Peyer's patch (tissue), 4 donors: ENCODE measurements around the gene ZNF569. TPM values are rescaled to one million over a fixed set of nuclear protein-coding genes. Genes with fewer than 3 reads are reported as not detected.
"Not testable (repeated sequence)": the region's sequence is repeated elsewhere in the genome, so short reads cannot be mapped to it uniquely, and the experiment has no call there.

ENCODE experiments used
- DNase-seq, 3 donors: peaks; one replicate each; pipeline ENCODE4 v3.0.0-alpha.2; 2017 to 2019
- H3K27ac ChIP-seq, 4 donors: fragments of 200-600 bp; sonication (generic); one replicate each; pipeline ENCODE4 v1.5.1; 2016 to 2019
- H3K27me3 ChIP-seq, 2 donors: fragments of 200-600 bp; sonication (generic); one replicate each; pipeline ENCODE4 v1.5.1; 2019
- H3K36me3 ChIP-seq, 3 donors: fragments of 200-600 bp; sonication (generic); one replicate each; pipeline ENCODE4 v1.5.1; 2016 to 2019
- H3K4me1 ChIP-seq, 4 donors: fragments of 200-600 bp; sonication (generic); one replicate each; pipeline ENCODE4 v1.5.1; 2016 to 2019
- H3K4me3 ChIP-seq, 4 donors: fragments of 200-600 bp; sonication (generic); 1 replicate in 3 of 4; 2 replicates in 1 of 4; pipeline ENCODE4 v1.5.1; 2016 to 2019; ENCODE audit warnings: mild to moderate bottlenecking in 1 of 4
- H3K9me3 ChIP-seq, 4 donors: fragments of 200-600 bp; sonication (generic); one replicate each; pipeline ENCODE4 v1.5.1; 2016 to 2019; ENCODE audit warnings: mild to moderate bottlenecking in 1 of 4
- POLR2A ChIP-seq, 2 donors: fragments of 450-650 bp; IDR thresholded peaks; one replicate each; pipeline ENCODE4 v1.5.1; 2017; ENCODE audit warnings: antibody characterized with exemption in 2 of 2, mild to moderate bottlenecking in 2 of 2, moderate library complexity in 2 of 2
- total RNA-seq, 4 donors: library from RNA; depleted of rRNA; stranded (reverse); fragments of >200 nt; gene quantifications; one replicate each; pipeline ENCODE4 v1.1.0, GENCODE V29; 2016
- TF ChIP-seq, protein P1 (sequence below), 6 experiments: fragments of 450-650 bp in 4 of 6; fragments of 200-600 bp in 2 of 6; sonication (generic) in 1 of 6; IDR thresholded peaks; one replicate each; pipeline ENCODE4 v1.5.1; 2017 to 2019; ENCODE audit warnings: antibody characterized with exemption in 6 of 6, mild to moderate bottlenecking in 3 of 6, moderate library complexity in 1 of 6

ZNF569 gene
- total RNA-seq, 4 donors from 2014 or later, result 1.1 to 3.5 (median 1.4) TPM

DNA sequence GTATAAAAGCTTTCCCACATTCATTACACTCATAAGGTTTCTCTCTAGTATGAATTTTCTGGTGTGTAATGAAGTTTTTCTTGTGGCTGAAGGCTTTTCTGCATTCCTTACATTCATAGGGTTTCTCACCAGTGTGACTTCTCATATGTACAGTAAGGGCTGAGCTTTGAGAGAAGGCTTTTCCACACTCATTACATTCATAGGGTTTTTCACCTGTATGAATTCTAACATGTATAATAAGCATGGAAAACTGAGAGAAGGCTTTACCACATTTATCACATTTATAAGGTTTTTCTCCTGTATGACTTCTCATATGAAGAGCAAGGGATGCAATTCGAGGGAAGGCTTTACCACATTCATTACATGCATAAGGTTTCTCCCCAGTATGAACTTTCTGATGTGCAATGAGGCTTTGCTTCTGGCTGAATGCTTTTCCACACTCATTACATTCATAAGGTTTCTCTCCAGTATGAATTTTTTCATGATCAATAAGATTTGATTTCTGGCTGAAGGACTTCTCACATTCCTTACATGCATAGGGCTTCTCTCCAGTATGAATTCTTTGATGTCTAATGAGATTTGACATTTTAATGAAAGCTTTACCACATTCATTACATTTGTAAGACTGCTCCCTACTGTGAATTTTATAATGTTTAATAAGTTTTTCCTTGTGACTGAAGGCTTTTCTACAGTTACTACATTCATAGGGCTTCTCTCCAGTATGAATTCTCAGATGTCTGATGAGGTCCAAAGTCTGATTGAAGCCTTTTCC is 53.7 kb downstream of the ZNF569 start:
- no peak overlapping the region for H3K27ac ChIP-seq
- no peak for DNase-seq
- H3K9me3 ChIP-seq, result peaks cover 0 to 96% (median 28%) of the 10 kb centered on the region in 4 donors
- no peaks in the 10 kb centered on the region for H3K4me1 ChIP-seq
- peaks cover 0 to 20% (median 0%) of the 10 kb centered on the region in 3 donors for H3K36me3 ChIP-seq
- no peaks in the 10 kb centered on the region for H3K27me3 ChIP-seq
- TF ChIP-seq POLR2A (IDR thresholded peaks at IDR 0.05), result no peak
- TF ChIP-seq, protein P1, sequence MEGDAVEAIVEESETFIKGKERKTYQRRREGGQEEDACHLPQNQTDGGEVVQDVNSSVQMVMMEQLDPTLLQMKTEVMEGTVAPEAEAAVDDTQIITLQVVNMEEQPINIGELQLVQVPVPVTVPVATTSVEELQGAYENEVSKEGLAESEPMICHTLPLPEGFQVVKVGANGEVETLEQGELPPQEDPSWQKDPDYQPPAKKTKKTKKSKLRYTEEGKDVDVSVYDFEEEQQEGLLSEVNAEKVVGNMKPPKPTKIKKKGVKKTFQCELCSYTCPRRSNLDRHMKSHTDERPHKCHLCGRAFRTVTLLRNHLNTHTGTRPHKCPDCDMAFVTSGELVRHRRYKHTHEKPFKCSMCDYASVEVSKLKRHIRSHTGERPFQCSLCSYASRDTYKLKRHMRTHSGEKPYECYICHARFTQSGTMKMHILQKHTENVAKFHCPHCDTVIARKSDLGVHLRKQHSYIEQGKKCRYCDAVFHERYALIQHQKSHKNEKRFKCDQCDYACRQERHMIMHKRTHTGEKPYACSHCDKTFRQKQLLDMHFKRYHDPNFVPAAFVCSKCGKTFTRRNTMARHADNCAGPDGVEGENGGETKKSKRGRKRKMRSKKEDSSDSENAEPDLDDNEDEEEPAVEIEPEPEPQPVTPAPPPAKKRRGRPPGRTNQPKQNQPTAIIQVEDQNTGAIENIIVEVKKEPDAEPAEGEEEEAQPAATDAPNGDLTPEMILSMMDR (IDR thresholded peaks at IDR 0.05), result no peak
- H3K4me3 ChIP-seq, result no peak overlapping the region

DNA sequence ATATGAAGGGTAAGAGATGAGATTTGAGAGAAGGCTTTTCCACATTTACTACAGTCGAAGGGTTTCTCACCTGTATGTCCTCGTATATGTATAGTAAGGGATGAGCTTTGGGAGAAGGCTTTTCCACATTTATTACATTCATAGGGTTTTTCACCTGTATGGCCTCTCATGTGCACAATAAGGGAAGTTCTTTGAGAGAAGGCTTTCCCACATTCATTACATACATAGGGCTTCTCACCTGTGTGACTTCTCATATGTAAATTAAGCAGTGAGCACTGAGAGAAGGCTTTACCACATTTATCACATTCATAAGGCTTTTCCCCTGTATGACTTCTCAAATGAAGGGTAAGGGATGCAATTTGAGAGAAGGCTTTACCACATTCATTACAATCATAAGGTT is 54.5 kb downstream of the ZNF569 start:
- TF ChIP-seq POLR2A (IDR thresholded peaks at IDR 0.05), result no peak
- TF ChIP-seq, protein P1 (IDR thresholded peaks at IDR 0.05), result no peak
- no peak for DNase-seq
- H3K9me3 ChIP-seq, result peaks cover 0 to 96% (median 31%) of the 10 kb centered on the region in 4 donors
- H3K27me3 ChIP-seq, result no peaks in the 10 kb centered on the region
- peaks cover 0 to 18% (median 0%) of the 10 kb centered on the region in 3 donors for H3K36me3 ChIP-seq
- no peaks in the 10 kb centered on the region for H3K4me1 ChIP-seq
- H3K4me3 ChIP-seq, result no peak overlapping the region
- no peak overlapping the region for H3K27ac ChIP-seq

DNA sequence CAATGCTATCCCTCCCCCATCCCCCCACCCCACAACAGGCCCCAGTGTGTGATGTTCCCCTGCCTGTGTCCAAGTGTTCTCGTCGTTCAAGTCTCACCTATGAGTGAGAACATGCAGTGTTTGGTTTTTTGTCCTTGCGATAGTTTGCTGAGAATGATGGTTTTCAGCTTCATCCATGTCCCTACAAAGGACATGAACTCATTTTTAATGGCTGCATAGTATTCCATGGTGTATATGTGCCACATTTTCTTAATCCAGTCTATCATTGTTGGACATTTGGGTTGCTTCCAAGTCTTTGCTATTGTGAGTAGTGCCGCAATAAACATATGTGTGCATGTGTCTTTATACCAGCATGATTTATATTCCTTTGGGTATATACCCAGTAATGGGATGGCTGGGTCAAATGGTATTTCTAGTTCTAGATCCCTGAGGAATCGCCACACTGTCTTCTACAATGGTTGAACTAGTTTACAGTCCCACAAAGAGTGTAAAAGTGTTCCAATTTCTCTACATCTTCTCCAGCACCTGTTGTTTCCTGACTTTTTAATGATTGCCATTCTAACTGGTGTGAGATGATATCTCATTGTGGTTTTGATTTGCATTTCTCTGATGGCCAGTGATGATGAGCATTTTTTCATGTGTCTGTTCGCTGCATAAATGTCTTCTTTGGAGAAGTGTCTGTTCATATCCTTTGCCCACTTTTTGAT is 61.0 kb downstream of the ZNF569 start:
- H3K9me3 ChIP-seq, result peaks cover 0 to 85% (median 17%) of the 10 kb centered on the region in 4 donors
- H3K27ac ChIP-seq, DNase-seq: not testable (repeated sequence)

DNA sequence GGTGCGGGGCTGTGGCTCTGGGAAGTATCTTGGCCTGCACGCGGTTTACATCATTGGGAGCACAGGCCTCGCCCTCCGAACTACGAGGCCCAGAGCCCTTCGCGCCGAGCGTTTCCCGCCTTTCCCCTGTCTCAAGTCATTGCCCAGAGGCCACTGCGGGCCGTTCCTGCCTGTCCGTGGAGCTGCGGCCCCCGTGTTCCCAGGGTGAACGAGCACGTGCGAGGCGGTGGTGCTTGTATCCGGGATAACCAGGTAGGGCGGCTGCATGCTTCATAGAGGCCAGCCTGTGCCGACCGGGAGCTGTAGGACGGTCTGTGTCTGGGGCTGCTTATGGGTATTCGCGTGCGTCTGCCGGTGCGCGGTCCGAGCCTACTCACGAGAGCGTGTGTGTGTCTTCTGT is 63.8 kb downstream of the ZNF569 start:
- DNase-seq, result no peak
- no peak overlapping the region for H3K27ac ChIP-seq
- H3K4me1 ChIP-seq, result no peaks in the 10 kb centered on the region
- H3K9me3 ChIP-seq, result peaks cover 0 to 86% (median 16%) of the 10 kb centered on the region in 4 donors
- H3K4me3 ChIP-seq, result no peak overlapping the region
- no peaks in the 10 kb centered on the region for H3K36me3 ChIP-seq
- no peak for TF ChIP-seq POLR2A (IDR thresholded peaks at IDR 0.05)
- TF ChIP-seq, protein P1 (IDR thresholded peaks at IDR 0.05), result no peak
- H3K27me3 ChIP-seq, result no peaks in the 10 kb centered on the region

More for the DNA sequence above, 61.0 kb downstream of the ZNF569 start:
- not testable (repeated sequence) for H3K4me1 ChIP-seq, H3K4me3 ChIP-seq, H3K36me3 ChIP-seq, H3K27me3 ChIP-seq

DNA sequence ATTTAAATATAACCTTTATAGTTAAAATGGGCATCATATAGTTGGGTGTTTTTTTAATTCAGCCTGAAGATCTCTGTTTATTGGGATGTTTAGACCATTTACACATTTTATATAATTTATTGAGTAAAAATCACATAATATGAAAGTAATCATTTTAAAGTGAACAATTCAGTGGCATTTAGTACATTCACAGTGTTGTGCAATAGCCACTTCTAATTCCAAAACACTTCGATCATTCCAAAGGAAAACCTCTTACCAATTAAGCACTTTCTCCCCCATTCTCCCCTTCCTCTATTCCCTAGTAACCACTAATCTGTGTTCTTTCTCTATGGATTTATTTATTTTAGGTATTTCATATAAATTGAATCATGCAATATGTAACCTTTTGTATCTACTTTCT is 66.2 kb downstream of the ZNF569 start:
- no peak for DNase-seq
- H3K36me3 ChIP-seq, result no peaks in the 10 kb centered on the region
- no peak overlapping the region for H3K27ac ChIP-seq
- H3K27me3 ChIP-seq, result no peaks in the 10 kb centered on the region
- TF ChIP-seq, protein P1 (IDR thresholded peaks at IDR 0.05), result no peak
- H3K4me1 ChIP-seq, result no peaks in the 10 kb centered on the region
- peaks cover 0 to 84% (median 17%) of the 10 kb centered on the region in 4 donors for H3K9me3 ChIP-seq
- H3K4me3 ChIP-seq, result no peak overlapping the region

DNA sequence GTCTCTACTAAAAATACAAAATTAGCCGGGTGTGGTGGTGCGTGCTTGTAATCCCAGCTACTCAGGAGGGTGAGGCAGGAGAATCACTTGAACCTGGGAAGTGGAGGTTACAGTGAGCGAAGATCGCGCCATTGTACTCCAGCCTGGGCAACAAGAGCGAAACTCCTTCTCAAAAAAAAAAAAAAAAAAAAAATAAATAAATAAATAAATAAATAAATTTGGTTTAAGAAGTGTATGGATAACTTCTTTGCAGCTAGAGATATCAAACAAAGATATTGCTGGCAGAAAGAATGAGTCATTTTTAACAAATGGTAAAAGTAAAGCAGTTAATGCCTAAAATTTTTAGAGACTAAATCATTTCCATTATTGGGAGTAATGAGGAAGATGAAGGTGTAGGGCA is 75.8 kb downstream of the ZNF569 start:
- H3K4me3 ChIP-seq, H3K27me3 ChIP-seq, H3K4me1 ChIP-seq, H3K27ac ChIP-seq, DNase-seq: not testable (repeated sequence)
- Histone ChIP-seq H3K9me3 (peaks cover 0 to 90% (median 20%) of the 10 kb centered on the region in 4 donors), H3K36me3 (peaks cover 0 to 32% (median 0%) of the 10 kb centered on the region in 3 donors)
